Measurements from ENCODE around the gene TUBA1A. TPM values are rescaled to one million over a fixed set of nuclear protein-coding genes. Genes with fewer than 3 reads are reported as not detected.
A peak's percentile ranks its signal among the peaks of the same experiment; 100 is the strongest.
"Not testable (repeated sequence)": the region's sequence is repeated elsewhere in the genome, so short reads cannot be mapped to it uniquely, and the experiment has no call there.

TUBA1A gene
- total and polyA plus RNA-seq, 4 donors: 89.7 to 270 (median 259) TPM

- WGBS, 2 donors: 50 to 72% methylated on average over 4 of the region's 4 CpGs
- no peak for DNase-seq
- no peak overlapping the region for H3K4me3 ChIP-seq
- no peak for TF ChIP-seq CTCF (IDR thresholded peaks at IDR 0.05; ENCODE audit: control extremely low read depth, extremely low read depth)
- no peak overlapping the region for H3K27ac ChIP-seq (ENCODE audit: low read depth in 1 of 2, low read length in 1 of 2)
- H3K9me3 ChIP-seq (ENCODE audit: control insufficient read depth in 4 of 4, insufficient read depth in 3 of 4, low read length in 3 of 4): no peaks in the 10 kb centered on the region
- no peak overlapping the region for H3K9ac ChIP-seq (ENCODE audit: insufficient read depth in 1 of 2, low read length in 2 of 2)
- peaks cover 0 to 5% (median 2%) of the 10 kb centered on the region in 5 donors for H3K4me1 ChIP-seq (ENCODE audit: control insufficient read depth in 5 of 5, insufficient read depth in 5 of 5, low read length in 5 of 5)
- no peaks in the 10 kb centered on the region for H3K36me3 ChIP-seq (ENCODE audit: control insufficient read depth in 4 of 4, insufficient read depth in 4 of 4, low read length in 4 of 4)
- no peak for ATAC-seq (ENCODE audit: insufficient read depth, low FRiP score)
- H3K27me3 ChIP-seq (ENCODE audit: control insufficient read depth in 3 of 3, insufficient read depth in 3 of 3, low read length in 2 of 3): no peaks in the 10 kb centered on the region
These were observed 32.1 kb upstream of the TUBA1A start for GRCh38 chr12:49220972-49221371.

- ATAC-seq (ENCODE audit: insufficient read depth, low FRiP score): no peak
- TF ChIP-seq CTCF (IDR thresholded peaks at IDR 0.05; ENCODE audit: control extremely low read depth, extremely low read depth): no peak
These were observed 30.6 kb upstream of the TUBA1A start for GRCh38 chr12:49219417-49220026.

GRCh38 chr12:49212572-49212971 lies 23.7 kb upstream of the TUBA1A start:
- peak in 1 of 3 donors; percentile 23 for DNase-seq
- peaks cover 0 to 10% (median 1%) of the 10 kb centered on the region in 5 donors for H3K4me1 ChIP-seq (ENCODE audit: control insufficient read depth in 5 of 5, insufficient read depth in 5 of 5, low read length in 5 of 5)
- no peaks in the 10 kb centered on the region for H3K9me3 ChIP-seq (ENCODE audit: control insufficient read depth in 4 of 4, insufficient read depth in 3 of 4, low read length in 3 of 4)
- no peaks in the 10 kb centered on the region for H3K27me3 ChIP-seq (ENCODE audit: control insufficient read depth in 3 of 3, insufficient read depth in 3 of 3, low read length in 2 of 3)
- no peak overlapping the region for H3K4me3 ChIP-seq
- no peak overlapping the region for H3K9ac ChIP-seq (ENCODE audit: insufficient read depth in 1 of 2, low read length in 2 of 2)
- 93 to 96% methylated on average over 9 of the region's 9 CpGs for WGBS, 2 donors
- H3K27ac ChIP-seq (ENCODE audit: low read depth in 1 of 2, low read length in 1 of 2): no peak overlapping the region
- no peak for TF ChIP-seq CTCF (IDR thresholded peaks at IDR 0.05; ENCODE audit: control extremely low read depth, extremely low read depth)
- no peak for ATAC-seq (ENCODE audit: insufficient read depth, low FRiP score)
- H3K36me3 ChIP-seq (ENCODE audit: control insufficient read depth in 4 of 4, insufficient read depth in 4 of 4, low read length in 4 of 4): no peaks in the 10 kb centered on the region

More at GRCh38 chr12:49219417-49220026, 30.6 kb upstream of the TUBA1A start:
- DNase-seq: no peak
- Histone ChIP-seq H3K36me3 (ENCODE audit: control insufficient read depth in 4 of 4, insufficient read depth in 4 of 4, low read length in 4 of 4) (no peaks in the 10 kb centered on the region), H3K9ac (ENCODE audit: insufficient read depth in 1 of 2, low read length in 2 of 2) (no peak overlapping the region), H3K27ac (ENCODE audit: low read depth in 1 of 2, low read length in 1 of 2) (no peak overlapping the region), H3K27me3 (ENCODE audit: control insufficient read depth in 3 of 3, insufficient read depth in 3 of 3, low read length in 2 of 3) (no peaks in the 10 kb centered on the region), H3K4me1 (ENCODE audit: control insufficient read depth in 5 of 5, insufficient read depth in 5 of 5, low read length in 5 of 5) (peaks cover 0 to 15% (median under 1%) of the 10 kb centered on the region in 5 donors), H3K4me3 (no peak overlapping the region), H3K9me3 (ENCODE audit: control insufficient read depth in 4 of 4, insufficient read depth in 3 of 4, low read length in 3 of 4) (no peaks in the 10 kb centered on the region)
- 89 to 91% methylated on average over 11 of the region's 11 CpGs for WGBS, 2 donors

- 93 to 98% methylated on average over 7 of the region's 7 CpGs for WGBS, 2 donors
- H3K36me3 ChIP-seq (ENCODE audit: control insufficient read depth in 4 of 4, insufficient read depth in 4 of 4, low read length in 4 of 4); H3K27ac ChIP-seq (ENCODE audit: low read depth in 1 of 2, low read length in 1 of 2); H3K9ac ChIP-seq (ENCODE audit: insufficient read depth in 1 of 2, low read length in 2 of 2); DNase-seq; H3K9me3 ChIP-seq (ENCODE audit: control insufficient read depth in 4 of 4, insufficient read depth in 3 of 4, low read length in 3 of 4); H3K4me3 ChIP-seq; ATAC-seq (ENCODE audit: insufficient read depth, low FRiP score); H3K27me3 ChIP-seq (ENCODE audit: control insufficient read depth in 3 of 3, insufficient read depth in 3 of 3, low read length in 2 of 3): not testable (repeated sequence)
- H3K4me1 ChIP-seq (ENCODE audit: control insufficient read depth in 5 of 5, insufficient read depth in 5 of 5, low read length in 5 of 5): peaks cover 0 to 10% (median 1%) of the 10 kb centered on the region in 5 donors
These were observed 21.8 kb upstream of the TUBA1A start for GRCh38 chr12:49210703-49211102.

Data from lung (tissue), 12 donors.